Thyroid gland (tissue), 4 donors: ENCODE results near the gene TRPV3. TPM values are rescaled to one million over a fixed set of nuclear protein-coding genes. Genes with fewer than 3 reads are reported as not detected.
"Not testable (repeated sequence)": the region's sequence is repeated elsewhere in the genome, so short reads cannot be mapped to it uniquely, and the experiment has no call there.

Experiments used
- DNase-seq, 2 donors: peaks; one replicate each; pipeline ENCODE4 v3.0.0-alpha.2; 2019
- H3K27ac ChIP-seq, 3 donors: fragments of 200-600 bp; sonication (generic); 1 replicate in 2 of 3; 2 replicates in 1 of 3; pipeline ENCODE4 v1.5.1; 2016 to 2019; ENCODE audit warnings: mild to moderate bottlenecking in 1 of 3, moderate library complexity in 1 of 3
- H3K27me3 ChIP-seq: fragments of 200-600 bp; sonication (generic); one replicate; pipeline ENCODE4 v1.5.1; 2019
- H3K36me3 ChIP-seq, 2 donors: fragments of 200-600 bp; sonication (generic); one replicate each; pipeline ENCODE4 v1.5.1; 2016 to 2019
- H3K4me1 ChIP-seq, 2 donors: fragments of 200-600 bp; sonication (generic); one replicate each; pipeline ENCODE4 v1.5.1; 2017 to 2019
- H3K4me3 ChIP-seq, 3 donors: fragments of 200-600 bp; sonication (generic); replicated peaks in 1 of 3; 1 replicate in 2 of 3; 2 replicates in 1 of 3; pipeline ENCODE4 v1.5.1; 2016; ENCODE audit warnings: mild to moderate bottlenecking in 1 of 3
- H3K9me3 ChIP-seq: fragments of 200-600 bp; sonication (generic); one replicate; pipeline ENCODE4 v1.5.1; 2017
- CTCF ChIP-seq, 6 experiments: fragments of 200-600 bp in 3 of 6; fragments of 450-650 bp in 3 of 6; sonication (generic) in 3 of 6; IDR thresholded peaks; one replicate each; pipeline ENCODE4 v1.5.1; 2016 to 2019; ENCODE audit warnings: antibody characterized with exemption in 6 of 6, mild to moderate bottlenecking in 2 of 6, inconsistent platforms in 1 of 6, moderate library complexity in 1 of 6
- POLR2A ChIP-seq, 2 donors: fragments of 450-650 bp; IDR thresholded peaks; one replicate each; pipeline ENCODE4 v1.6.1; 2017; ENCODE audit warnings: antibody characterized with exemption in 2 of 2, mild to moderate bottlenecking in 2 of 2, moderate library complexity in 1 of 2
- WGBS, 2 donors: methylation state at CpG; one replicate each; pipeline ENCODE4 v1.1.5; 2017; 5-methylcytosine and 5-hydroxymethylcytosine counted together
- intact Hi-C: fragments of 100-400 bp; cut with DNase I; formaldehyde crosslinking; loops from one replicate; pipeline ENCODE4 v1.15.1; 2023
- total RNA-seq, 4 donors: library from RNA; depleted of rRNA; stranded (reverse); fragments of >200 nt; gene quantifications; one replicate each; pipeline ENCODE4 v1.2.3, GENCODE V29; 2016

Gene TRPV3
- total RNA-seq, 4 donors from 2014 or later, result 0.11 to 1.2 (median 1.0) TPM

DNA sequence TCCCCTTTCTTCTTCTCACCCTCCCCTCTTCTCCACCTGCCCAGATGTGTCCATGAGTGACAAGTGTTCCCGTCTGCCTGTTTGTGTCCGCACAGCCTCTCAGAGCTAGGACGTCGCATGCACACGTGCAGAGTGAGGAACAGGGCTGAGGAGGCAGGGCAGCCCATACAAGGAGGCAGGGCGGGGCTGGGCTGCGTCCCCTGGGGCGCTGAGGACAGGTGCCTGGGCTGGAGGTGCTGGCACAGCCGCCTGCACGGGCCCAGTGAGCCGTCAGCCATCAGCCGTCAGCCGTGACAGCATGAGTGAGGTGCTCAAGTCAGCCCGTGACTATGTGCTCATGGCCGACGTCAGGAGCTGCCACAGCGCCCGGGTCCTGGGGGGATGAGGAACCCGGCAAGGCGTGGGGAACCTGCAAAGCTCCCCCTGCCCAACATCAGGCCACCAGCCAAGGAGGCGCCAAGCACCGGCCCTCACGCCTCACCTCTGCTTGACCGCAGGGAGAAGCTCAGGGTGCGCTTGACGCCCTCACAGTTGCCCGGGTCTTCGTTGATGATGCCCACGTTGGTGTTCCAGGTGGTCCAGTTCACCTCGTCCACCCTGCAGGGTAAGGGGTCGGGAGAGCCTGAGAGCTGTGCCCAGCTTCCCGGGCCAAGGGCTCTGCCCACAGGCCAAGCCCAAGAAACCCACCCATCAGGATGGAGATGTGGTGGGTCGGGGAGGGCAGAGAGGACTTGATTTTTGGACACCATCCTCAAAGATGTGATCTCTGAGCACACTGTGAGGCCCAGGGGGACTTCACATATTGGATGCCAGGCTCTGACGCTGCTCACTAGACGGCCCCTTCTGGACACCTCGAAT, 13.7 kb upstream of the TRPV3 start:
- no peak overlapping the region for H3K27ac ChIP-seq
- H3K27me3 ChIP-seq, result no peaks in the 10 kb centered on the region
- no peaks in the 10 kb centered on the region for H3K9me3 ChIP-seq
- no peak overlapping the region for H3K4me3 ChIP-seq
- DNase-seq, result no peak
- intact Hi-C loops, result no loop called here
- H3K36me3 ChIP-seq, result no peaks in the 10 kb centered on the region
- H3K4me1 ChIP-seq, result no peaks in the 10 kb centered on the region
- TF ChIP-seq POLR2A (IDR thresholded peaks at IDR 0.05), result no peak
- TF ChIP-seq CTCF (IDR thresholded peaks at IDR 0.05), result no peak
- WGBS, 2 donors, result 90 to 93% methylated on average over 20 to 30 of the region's 36 CpGs

GRCh38 chr17:3569534-3570137, 12.0 kb upstream of the TRPV3 start:
- WGBS, 2 donors, result 92 to 95% methylated on average over 9 of the region's 9 CpGs
- no peaks in the 10 kb centered on the region for H3K36me3 ChIP-seq
- no peaks in the 10 kb centered on the region for H3K9me3 ChIP-seq
- H3K4me1 ChIP-seq, result no peaks in the 10 kb centered on the region
- intact Hi-C loops, result no loop called here
- no peak for DNase-seq
- H3K27me3 ChIP-seq, result no peaks in the 10 kb centered on the region
- H3K4me3 ChIP-seq, result no peak overlapping the region
- no peak overlapping the region for H3K27ac ChIP-seq
- TF ChIP-seq POLR2A (IDR thresholded peaks at IDR 0.05) (no peak), CTCF (IDR thresholded peaks at IDR 0.05) (no peak)

DNA sequence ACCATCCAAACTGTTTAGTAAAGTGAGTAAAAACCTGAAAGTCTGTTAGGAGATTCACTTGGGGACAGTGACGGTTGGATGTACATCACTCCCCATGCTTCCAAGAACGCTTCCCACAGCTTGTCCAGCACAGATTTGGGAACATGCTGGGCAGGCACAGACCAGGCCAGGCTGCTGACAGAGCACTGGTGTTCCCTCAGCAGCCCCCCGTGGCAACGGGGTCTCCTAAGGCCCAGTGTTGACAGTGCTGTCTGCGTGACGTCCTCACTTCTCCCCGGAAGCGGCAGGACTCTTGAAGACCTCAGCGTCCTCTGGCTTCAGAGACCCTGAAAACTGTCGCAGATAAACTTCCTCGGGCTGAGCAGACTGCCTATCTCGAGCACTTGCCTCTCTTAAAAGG, 8.9 kb upstream of the TRPV3 start:
- no peak for TF ChIP-seq CTCF (IDR thresholded peaks at IDR 0.05)
- TF ChIP-seq POLR2A (IDR thresholded peaks at IDR 0.05), result no peak
- Histone ChIP-seq H3K4me1 (peaks cover 0 to 6% of the 10 kb centered on the region in 2 donors), H3K27ac (no peak overlapping the region), H3K36me3 (no peaks in the 10 kb centered on the region), H3K27me3 (no peaks in the 10 kb centered on the region), H3K9me3 (no peaks in the 10 kb centered on the region), H3K4me3 (no peak overlapping the region)
- 91 to 96% methylated on average over 12 of the region's 12 CpGs for WGBS, 2 donors
- intact Hi-C loops, result no loop called here
- no peak for DNase-seq

DNA sequence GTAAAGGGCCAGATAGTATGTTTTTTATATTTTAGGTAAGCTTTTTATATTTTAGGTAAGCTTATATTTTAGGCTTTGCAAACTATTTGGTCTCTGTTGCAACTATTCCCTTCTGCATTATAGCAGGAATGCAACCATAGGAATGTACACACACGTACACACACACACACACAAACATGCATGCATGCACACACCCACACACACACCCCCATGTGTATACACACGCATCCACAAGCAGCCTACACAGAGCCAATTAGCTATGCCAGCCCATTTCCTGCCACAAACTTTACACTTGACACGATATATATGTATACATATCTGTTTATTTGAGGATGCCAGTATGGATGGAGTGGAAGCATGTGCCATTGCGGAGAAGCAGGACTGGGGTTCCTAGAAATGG, 7.5 kb upstream of the TRPV3 start:
- H3K36me3 ChIP-seq, result no peaks in the 10 kb centered on the region
- intact Hi-C loops, result no loop called here
- 93 to 95% methylated on average over 4 of the region's 4 CpGs for WGBS, 2 donors

GRCh38 chr17:3564241-3564640, 6.6 kb upstream of the TRPV3 start:
- DNase-seq, H3K4me1 ChIP-seq, H3K9me3 ChIP-seq, H3K4me3 ChIP-seq, intact Hi-C loops, H3K27ac ChIP-seq, H3K27me3 ChIP-seq, H3K36me3 ChIP-seq: not testable (repeated sequence)
- 97% methylated on average over 16 of the region's 28 CpGs; no CpG with 5 or more reads in 1 of the 2 donors for WGBS, 2 donors

More for the DNA sequence above, 7.5 kb upstream of the TRPV3 start:
- no peak overlapping the region for H3K27ac ChIP-seq
- H3K4me1 ChIP-seq, result peaks cover 0 to 6% of the 10 kb centered on the region in 2 donors
- H3K4me3 ChIP-seq, result no peak overlapping the region
- TF ChIP-seq CTCF (IDR thresholded peaks at IDR 0.05) (no peak), POLR2A (IDR thresholded peaks at IDR 0.05) (no peak)
- H3K27me3 ChIP-seq, result no peaks in the 10 kb centered on the region
- H3K9me3 ChIP-seq, result no peaks in the 10 kb centered on the region
- no peak for DNase-seq
